ENCODE data around the gene RPP25.
"Not testable (repeated sequence)": the region's sequence is repeated elsewhere in the genome, so short reads cannot be mapped to it uniquely, and the experiment has no call there.

Gene RPP25

DNA sequence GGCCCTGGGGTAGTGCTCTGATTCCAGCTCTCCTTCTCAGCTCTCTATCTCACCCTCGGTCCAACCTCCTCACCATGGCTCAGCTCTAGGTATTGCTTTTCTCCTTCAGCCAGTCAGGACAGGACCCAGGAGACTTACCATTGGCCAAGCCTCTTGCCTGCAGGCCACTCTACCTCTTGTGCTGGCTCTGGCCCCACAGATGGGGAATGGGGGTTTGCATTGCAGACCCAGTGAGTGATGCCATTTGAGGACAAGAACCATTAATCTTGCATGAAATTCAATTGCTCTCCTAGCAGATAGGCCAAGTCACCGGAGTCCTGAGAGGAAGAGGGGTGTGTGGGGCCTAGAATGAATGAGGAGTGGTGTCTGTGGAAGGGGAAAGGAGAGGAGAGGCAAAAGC, 6.1 kb upstream of the RPP25 start:
- no peak for DNase-seq (ENCODE audit: low spot score)

DNA sequence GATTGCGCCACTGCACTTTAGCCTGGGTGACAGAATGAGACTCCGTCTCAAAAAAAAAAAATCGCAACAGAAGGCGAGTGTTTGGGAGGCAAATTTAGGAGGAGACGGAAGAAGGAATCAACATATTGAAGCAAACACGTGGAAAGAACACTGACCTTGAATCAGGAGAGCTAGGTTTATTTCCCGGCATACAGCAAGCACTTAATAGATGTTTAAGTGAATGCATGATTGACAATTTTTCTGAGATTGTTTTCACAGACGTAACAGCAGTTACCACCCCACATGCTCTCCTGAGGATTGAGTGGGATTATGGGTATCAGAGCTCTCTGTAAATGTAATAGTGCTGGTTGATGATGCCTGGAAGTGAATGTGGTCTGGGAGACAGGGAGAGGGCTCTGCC, 5.6 kb upstream of the RPP25 start:
- DNase-seq (ENCODE audit: low spot score) = no peak

DNA sequence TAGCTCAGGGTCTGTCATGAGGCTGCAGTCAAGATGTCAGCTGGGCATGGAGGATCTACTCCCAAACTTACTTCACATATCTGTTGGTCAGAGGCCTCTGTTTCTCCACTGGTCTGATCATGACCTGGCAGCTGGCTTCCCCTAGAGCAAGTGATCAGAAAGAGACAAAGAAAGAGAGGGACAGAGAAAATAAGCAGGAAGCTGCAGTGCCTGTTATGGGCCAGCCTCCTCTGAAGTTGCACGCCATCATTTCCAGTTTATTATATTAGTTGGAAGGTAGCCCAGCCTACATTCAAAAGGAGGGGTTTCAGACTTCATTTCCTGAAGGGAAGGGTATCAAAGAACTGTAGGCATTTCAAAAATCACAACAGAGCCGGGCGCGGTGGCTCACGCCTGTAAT, 5.0 kb upstream of the RPP25 start:
- no peak for DNase-seq (ENCODE audit: low spot score)

DNA sequence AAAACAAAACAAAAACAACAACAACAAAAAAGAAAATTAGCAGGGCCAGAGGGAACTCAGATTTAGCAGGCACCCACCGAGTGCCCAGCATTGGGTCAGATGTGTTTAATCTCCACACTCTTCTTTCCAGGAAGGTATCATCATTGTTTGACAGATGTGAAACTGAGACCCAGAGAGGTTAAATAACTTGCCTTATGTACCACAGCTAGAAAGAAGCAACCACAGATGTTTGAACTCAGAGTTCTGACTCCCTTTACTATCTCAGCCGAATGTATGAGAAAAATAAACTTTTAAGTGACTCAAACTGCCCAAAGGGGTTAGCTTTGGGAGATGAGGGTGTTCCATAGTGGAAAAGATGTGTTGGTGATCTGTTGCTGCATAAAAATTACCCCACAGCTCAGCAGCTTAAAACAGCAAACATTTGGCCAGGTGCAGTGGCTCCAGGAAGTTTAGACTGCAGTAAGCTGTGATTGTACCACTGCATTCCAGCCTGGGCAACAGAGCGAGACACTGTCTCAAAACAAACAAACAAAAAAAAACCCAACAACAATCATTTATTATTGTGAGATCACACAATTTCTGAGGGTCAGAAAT, 4.5 kb upstream of the RPP25 start:
- DNase-seq (ENCODE audit: low spot score) = no peak

DNA sequence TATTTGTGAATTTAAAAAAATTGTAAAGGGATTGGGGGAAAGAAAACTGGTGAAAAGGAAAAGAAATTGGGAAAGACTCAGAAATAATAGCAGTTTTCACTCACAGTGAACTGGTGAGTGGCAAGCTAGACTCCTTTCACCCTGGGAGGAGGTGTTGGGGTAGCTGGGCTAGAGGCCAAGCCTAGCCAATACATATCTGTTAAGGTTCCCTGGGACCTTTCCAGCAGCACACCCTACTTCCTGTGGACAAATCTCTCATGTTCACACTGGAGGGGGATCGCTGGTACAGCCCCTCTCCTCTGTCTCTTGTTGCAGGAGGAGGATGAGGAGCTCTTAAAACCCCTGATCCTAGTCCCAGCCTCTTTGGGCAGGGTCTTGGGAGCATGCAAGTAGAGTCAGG, 3.7 kb upstream of the RPP25 start:
- DNase-seq (ENCODE audit: low spot score) = no peak

DNA sequence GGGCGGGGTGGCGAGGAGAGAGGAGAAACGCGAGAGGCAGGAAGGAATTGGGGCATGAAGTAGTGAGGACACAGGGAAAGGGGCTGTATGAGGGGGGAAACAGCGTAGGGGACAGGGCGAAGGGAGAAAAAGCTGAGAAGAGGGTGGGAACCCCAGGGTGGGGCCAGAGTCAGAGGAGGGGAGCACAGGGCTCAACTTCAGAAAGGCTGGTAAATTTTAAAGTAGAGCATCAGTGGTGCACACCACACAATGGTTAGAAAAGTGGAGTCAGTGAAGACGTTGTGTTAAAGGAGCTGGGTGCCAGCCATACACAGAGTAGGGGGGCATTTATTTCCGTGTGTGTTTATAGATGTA, 3.0 kb upstream of the RPP25 start:
- no peak for DNase-seq (ENCODE audit: low spot score)

DNA sequence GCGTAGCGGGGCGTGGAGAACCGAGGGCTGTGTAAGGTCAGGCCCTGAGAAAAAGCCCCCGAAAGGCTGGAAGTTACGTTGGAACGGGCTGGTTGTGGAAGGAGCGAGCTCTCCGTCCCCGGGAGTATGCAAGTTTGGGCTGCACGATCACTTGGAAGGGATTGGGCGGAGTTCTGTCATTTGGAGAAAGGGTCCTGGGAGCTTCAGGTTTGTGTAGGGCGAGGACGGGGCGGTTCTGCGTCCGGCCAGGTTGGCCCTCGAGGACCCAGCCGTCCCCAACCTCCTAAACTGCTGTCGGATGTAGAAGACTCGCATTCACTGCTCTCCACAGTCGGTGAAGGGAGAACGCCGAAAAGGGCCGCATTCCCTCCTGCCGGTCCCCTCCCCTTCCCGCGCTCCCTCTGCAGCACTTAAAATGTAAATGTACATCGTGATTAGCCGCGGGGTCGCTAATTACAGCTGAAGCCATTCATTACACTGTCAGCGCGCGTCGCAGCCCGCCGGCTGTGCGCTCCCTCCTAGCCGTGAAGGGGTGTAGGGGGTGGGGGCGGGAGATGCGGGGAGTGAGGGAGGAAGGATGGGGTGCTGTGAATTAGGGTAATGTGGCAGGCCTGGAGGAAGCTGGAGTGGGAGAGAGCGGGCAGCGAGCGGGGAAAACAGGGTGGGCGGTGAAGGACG, 2.5 kb upstream of the RPP25 start:
- no peak for DNase-seq (ENCODE audit: low spot score)

DNA sequence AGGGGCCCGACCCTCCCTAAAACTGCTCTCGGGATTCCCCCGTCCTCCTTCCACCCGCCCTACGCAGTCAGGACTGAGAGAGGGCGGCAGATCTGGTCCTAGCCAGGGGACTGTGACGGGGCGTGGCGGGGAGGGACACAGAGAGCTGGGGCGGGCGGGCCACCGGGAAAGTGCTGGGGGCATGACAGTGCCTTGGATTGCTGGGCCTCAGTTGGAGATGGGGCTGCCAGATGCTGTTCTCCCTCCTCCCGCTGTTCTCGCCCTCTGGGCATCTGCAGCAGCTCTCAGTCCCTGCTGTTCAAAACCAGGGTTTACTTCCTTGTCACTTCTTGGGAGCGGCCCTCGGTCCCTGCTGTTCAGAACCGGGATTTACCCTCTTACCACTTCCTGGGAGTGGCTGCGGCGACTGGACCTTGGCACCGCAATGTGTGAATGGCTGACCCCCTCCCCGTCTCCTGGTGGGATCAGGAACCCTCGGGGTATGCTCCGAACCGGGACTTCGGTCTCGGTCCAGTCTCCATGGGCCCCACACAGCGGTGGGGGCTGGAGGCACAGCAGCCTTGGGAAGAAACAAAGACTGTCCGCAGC, 1.8 kb upstream of the RPP25 start:
- peak; percentile 67 for DNase-seq (ENCODE audit: low spot score)

DNA sequence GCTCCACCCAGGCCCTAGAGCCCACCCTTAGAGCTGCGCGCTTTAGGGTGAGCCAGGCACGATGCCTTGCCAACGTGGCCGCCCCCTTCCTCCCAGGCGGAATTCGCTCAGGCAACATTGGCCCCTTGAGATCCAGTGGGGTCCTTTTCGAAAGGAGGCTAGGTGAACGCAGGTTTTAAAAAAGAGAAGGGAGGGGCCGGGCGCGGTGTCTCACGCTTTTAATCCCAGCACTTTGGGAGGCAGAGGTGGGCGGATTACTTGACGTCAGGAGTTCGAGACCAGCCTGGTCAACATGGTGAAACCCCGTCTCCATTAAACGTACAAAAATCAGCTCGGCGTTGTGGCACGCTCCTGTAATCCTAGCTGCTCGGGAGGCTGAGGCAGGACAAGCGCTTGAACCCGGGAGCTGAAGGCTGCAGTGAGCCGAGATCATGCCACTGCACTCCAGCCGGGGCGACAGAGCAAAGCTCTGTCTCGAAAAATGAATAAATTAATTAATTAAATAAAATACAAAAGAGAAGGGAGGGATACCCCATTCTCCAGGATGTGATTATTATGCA, 984 bp upstream of the RPP25 start:
- DNase-seq (ENCODE audit: low spot score) = no peak

DNA sequence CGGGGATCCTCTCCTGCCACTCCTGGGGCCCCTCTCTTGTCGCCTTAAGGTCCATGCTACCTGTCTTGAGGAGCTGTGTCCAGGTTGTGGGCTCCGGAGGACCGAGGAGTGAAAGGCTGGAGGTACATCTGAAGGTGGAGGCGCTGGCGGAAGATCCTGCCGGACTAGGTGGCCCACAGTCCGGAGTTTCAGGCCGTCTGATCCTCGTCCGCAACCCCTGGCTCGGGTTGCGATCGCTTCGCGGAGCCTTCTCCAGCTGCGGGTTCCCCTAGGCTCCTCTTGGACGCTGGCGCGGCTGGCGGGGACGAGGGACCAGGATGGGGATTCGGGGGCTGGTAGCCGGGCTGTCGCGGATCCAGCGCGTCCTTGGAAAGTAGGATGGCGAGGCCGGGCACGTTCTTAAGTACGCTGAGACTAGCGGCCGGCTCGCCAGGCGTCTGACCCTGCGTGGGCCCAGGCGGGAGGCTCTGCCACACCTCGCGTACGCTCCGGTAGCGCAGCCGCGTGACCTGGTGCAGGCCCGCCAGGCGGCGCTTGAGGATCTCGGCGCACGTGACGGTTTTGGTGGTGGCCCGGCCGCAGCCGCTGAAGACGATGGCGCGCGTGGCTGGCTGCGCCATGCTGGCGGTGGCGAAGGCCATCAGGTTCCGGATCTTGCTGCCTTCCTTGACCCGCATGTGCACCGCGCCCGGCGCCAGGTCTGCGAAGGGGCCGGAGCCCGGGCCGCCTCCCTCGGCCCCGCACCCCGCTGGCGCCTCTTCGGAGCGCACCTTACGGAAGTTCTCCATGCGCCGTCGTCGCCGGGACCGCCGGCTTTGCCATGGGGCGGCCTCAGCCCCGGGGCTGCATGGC, 550 bp downstream of the RPP25 start:
- peak; percentile 51 for DNase-seq (ENCODE audit: low spot score)

DNA sequence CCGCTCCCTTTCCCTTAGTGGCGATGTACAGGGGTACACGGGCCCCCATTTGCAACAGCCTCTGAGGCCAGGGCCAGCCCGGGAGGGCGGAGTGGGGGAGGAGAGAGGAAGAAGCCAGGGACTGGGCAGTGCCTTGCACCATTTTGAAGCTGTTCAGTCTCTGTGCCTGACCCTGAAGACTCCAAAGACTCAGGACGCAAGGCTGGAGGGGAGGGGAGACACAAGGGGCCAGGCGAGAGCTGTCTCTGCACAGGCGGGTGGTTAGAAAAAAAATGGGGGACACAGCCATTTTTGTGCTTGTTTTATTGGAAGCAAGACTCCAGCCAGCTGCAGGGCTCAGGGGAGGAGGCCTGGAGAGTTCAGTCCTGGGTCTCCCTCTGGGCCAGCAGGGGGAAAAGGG, 1.6 kb downstream of the RPP25 start:
- no peak for DNase-seq (ENCODE audit: low spot score)

DNA sequence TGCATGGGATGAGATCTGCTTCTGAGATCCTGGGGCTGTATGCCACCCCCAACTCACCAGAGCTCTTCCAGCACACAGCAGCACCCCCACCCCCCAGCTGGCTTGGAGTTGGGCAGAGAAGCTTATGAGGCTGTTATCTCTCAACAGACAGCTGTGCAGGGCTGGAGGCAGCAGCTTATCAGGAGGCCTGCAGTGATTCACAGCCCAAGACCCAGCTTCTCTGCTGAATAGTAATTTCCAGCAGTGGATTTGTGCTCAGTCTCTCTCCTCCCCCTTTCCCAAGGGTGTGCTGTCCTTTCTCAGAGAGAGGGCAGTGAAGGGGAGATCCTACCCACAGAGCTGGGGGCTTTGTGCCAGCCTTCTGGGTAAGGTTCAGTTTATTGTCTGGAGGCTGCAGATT, 2.1 kb downstream of the RPP25 start:
- DNase-seq (ENCODE audit: low spot score) = no peak

DNA sequence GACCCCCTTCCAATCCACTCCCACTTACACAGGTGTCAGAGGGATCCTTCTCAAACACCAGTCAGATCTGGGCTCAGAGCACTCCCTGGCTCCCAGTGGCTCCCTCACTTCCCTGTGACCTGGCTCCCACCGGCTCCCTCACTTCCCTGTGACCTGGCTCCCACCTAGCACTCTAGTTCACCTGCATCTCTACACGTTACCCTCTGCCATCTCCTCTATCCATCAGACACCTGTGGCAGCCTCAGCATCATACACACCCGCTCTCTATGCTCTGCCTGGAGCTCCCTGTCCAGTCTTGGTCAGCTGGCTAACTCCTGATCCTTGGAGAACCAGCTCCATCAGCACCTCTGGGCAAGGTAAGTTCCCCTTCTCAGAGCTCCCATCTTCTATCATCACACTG, 5.6 kb downstream of the RPP25 start:
- DNase-seq (ENCODE audit: low spot score) = no peak

DNA sequence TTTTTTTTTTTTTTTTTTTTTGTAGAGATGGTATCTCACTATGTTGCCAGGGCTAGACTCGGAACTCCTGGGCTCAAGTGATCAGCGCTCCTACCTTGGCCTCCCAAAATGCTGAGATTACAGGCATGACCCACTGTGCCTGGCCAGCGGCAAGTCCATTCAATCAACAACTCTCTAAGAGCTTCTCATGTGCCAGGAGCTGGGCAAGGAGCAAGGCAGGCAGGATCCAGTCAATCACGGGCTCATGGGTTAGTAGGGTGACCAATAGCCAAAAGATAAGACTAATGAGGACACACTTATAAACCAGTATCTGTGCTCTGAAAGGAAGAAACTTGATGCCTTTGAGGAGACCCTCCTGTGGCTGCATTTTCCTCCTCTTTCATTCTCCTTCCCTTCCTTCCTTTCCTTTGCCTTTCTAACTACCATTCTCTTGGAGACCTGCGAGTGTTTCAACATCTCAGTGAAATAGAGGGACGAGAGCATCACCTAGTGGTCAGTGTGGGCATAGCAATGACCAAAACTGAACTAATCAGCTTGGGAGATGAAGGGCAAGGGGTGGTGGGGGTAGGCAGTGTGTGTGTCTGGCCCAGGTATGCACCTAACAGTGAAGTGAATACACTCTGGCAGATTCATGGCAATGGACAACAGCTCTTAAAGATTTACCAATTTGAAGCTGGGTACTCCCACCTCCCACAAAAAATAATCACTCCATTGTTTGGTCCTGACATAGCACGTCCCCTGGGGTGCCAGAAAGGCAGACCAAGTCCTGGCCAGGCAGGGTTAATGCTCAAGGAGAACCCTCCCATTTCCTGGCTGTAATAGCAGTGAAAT, 6.3 kb downstream of the RPP25 start:
- peak; percentile 82 for DNase-seq (ENCODE audit: low spot score)

DNA sequence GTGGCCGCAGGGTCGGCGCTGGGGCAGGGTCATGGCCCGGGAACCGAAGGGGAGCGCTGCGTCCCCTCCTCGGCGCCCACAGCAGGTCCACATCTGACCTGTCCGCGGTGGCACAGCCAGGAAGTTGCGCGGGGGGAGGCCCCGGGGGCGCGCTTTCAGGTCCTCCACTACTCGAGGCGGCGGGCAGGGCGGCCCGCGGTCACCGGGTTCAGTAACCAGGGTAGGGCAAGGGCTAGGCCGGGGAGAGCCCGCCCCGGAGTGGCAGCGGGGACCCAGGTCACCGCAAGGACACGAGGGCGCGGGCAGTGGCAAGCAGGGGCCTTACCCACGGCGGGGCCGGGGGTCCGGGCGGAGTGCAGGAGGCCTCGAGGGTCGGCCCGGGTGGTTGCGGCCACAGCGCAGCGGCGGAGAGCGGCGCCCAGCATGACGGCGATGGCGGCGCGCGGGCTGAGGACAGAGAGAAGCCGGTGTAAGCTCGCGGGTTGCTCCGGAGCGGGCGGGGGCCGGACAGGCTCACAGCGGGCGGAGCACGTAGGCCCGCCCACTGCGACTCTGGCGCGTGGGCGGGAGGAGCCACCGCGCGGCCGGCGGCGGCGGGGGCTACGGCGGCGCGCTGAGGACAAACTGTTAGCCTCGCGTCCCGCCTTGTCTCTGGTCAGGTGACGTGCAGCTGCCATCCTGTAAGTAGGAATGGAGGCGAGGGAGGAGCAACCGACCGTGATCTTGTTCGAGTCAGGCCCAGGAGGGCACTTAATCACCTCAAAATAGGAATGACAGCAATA, 18.8 kb downstream of the RPP25 start, which contains the start of gene COX5A:
Gene COX5A (minus strand): TSS at position 484 of the 782 bp plus-strand sequence. CDS start 59 bp downstream, at position 425.
- peak; percentile 93 for DNase-seq (ENCODE audit: low spot score)

DNA sequence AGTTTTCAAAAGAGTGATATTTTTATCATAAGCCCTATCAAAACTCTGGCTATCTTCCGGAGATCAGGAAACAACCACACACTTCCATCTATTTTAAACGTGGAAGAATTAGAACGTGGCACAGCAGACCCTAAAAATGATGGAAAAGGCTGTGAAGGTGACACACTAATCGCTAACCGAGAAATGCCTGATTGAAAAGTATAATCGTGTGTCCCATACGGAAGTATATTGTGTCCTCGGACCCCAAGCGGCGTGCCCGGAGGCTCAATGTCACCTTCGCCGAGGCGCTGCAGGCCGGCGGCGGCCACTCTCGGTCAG, 19.3 kb downstream of the RPP25 start:
- DNase-seq (ENCODE audit: low spot score) = no peak

DNA sequence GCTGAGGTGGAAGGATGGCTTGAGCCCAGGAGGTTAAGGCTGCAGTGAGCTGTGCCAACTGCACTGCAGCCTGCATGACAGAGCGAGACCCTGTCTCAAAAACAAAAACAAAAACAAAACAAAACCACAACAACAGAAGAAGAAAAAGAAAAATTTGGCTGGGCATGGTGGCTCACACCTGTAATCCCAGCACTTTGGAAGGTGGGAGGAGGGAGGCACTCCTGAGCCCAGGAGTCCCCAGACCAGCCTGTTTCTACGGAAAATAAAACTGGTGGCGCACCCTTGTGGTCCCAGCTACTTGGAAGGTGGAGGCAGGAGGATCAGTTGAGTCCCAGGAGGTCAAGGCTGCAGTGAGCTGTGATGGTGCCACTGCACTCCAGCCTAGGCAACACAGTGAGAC, 21.4 kb downstream of the RPP25 start:
- not testable (repeated sequence) for DNase-seq (ENCODE audit: low spot score)

DNA sequence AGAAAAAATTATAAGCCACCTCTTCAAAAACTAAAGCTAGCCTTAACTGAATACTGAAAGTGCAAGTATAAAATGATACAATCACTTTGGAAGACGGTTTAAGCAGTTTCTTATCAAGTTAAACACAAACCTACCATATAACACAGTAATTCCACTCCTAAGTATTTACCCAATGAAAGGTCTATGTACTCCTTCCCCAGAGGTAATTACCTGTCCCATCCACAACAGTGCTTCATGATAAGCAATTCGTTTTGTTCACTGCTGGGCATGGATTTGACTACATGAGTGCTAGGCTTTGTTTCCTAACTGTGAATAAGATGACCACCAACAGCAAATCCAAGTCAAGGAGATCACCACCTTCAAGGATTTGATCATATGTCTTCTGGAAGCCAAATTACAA, 23.0 kb downstream of the RPP25 start:
- DNase-seq (ENCODE audit: low spot score) = no peak

DNA sequence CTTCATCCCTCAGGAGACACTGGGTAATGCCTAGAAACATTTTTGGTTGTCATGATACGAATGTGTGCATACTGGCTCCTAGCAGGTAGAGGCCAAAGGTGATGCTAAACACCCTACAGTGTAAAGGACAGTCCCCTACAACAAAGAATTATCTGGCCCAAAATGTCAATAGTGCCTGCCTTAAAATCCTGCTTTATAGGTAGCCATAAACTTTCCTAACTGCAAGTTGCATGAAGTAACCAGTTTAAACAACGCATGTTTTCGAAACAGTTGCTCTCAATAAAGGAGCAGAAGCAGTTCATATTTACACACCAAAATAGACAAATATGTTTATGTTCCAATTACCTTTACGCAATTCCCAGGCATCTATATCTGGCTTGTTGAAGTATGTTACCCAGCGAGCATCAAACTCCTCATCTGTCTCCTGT, 27.8 kb downstream of the RPP25 start:
- DNase-seq (ENCODE audit: low spot score) = no peak

DNA sequence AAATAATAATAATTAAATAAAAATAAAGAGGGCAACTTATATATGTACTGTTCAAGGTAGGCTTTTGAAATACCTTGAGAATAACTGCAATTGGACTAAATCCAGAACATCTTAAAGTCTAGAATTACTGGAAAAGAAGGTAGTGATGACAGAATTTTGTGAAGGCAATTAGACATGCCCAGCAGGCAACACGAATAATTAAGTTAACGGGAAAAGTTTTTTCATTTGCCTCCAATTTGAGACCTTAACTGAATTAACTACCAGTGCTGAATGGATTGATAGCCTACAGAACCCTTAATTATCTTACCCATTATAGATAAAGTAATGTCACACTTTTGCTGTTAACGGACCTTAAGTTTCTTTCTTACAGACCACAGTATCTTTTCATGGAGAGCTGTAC, 32.0 kb downstream of the RPP25 start:
- DNase-seq (ENCODE audit: low spot score) = no peak

DNA sequence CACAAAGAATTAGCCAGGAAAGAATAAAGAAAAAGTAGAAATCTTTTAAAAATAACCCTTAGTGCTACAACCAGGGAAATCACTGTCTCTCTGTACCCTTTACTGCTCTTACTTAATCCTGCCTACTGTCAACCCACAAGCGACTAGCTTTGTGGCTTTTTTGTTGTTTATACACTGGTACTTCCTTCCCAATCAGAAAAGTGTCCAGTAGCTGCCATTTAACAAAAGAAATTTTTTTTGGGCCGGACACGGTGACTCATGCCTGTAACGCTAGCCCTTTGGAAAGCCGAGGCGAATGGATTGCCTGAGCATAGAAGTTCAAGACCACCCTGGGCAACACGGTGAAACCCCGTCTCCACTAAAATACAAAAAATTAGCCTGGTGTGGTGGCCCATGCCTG, 36.1 kb downstream of the RPP25 start:
- DNase-seq (ENCODE audit: low spot score) = no peak

Measured in AG08395 (cell line).